ENCODE measurements around the gene ERVV-1.
"Not testable (repeated sequence)": the region's sequence is repeated elsewhere in the genome, so short reads cannot be mapped to it uniquely, and the experiment has no call there.

- TF ChIP-seq CTCF (conservative IDR thresholded peaks at IDR 0.05; ENCODE audit: low read depth, low read length); EZH2 (IDR thresholded peaks at IDR 0.05; ENCODE audit: low read length, unreplicated experiment); EZH2phosphoT487 (IDR thresholded peaks at IDR 0.05; ENCODE audit: borderline replicate concordance, low read length): not testable (repeated sequence)
These were observed 14.6 kb downstream of the ERVV-1 start for GRCh38 chr19:53028306-53028705.

Measured in PC-3 (cell line).